ENCODE data around the gene C1QTNF2. TPM values are rescaled to one million over a fixed set of nuclear protein-coding genes. Genes with fewer than 3 reads are reported as not detected.

C1QTNF2 gene
- total RNA-seq, 1 experiment from 2014 or later, result 0.16 TPM

DNA sequence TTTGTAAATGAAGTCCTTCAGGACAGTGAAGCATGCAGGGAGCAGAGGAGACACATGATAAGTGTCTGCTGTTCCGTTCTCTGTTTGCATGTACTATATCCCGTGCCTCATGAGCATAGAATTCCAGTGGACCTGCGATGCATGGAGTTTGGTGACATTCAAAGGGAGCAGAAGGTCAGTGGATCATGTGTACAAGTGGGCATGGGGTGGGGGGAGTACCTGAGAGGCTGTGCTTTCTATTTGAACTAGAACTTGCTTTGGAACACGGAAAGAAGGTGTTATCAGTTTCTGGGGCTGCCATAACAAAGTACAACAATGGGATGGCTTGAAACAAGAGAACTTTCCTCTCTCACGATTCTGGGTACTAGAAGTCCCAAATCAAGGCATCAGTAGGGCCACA lies 53.0 kb downstream of the C1QTNF2 start:
- no peaks in the 10 kb centered on the region for H3K9me3 ChIP-seq
- intact Hi-C loops (cut with micrococcal nuclease; ENCODE audit: unreplicated experiment), result loop anchor here (2.0 kb wide), 1 partner anchor 57 kb away; no protein-coding TSS in a partner anchor

GRCh38 chr5:160315968-160316367 lies 54.5 kb downstream of the C1QTNF2 start:
- Histone ChIP-seq H3K36me3 (ENCODE audit: control insufficient read depth, insufficient read depth, low read length) (no peaks in the 10 kb centered on the region), H3K4me1 (peaks cover 32% of the 10 kb centered on the region), H3K27me3 (replicated peaks; ENCODE audit: control insufficient read depth, insufficient read depth, low read length) (no peaks in the 10 kb centered on the region), H3K9me3 (no peaks in the 10 kb centered on the region), H3K4me3 (ENCODE audit: low read depth, low read length) (no peak overlapping the region)
- BruUV-seq (replicated peaks), result no TSS peak
- TF ChIP-seq, protein P1, sequence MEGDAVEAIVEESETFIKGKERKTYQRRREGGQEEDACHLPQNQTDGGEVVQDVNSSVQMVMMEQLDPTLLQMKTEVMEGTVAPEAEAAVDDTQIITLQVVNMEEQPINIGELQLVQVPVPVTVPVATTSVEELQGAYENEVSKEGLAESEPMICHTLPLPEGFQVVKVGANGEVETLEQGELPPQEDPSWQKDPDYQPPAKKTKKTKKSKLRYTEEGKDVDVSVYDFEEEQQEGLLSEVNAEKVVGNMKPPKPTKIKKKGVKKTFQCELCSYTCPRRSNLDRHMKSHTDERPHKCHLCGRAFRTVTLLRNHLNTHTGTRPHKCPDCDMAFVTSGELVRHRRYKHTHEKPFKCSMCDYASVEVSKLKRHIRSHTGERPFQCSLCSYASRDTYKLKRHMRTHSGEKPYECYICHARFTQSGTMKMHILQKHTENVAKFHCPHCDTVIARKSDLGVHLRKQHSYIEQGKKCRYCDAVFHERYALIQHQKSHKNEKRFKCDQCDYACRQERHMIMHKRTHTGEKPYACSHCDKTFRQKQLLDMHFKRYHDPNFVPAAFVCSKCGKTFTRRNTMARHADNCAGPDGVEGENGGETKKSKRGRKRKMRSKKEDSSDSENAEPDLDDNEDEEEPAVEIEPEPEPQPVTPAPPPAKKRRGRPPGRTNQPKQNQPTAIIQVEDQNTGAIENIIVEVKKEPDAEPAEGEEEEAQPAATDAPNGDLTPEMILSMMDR (IDR thresholded peaks at IDR 0.05; ENCODE audit: insufficient read depth in 1 of 2, low read depth in 1 of 2, low read length in 1 of 2, severe bottlenecking in 1 of 2, unreplicated experiment in 1 of 2), result no peak
- H3K27ac Mint-ChIP-seq (ENCODE audit: unreplicated experiment), result peak overlapping the region; percentile 76
- intact Hi-C loops (cut with micrococcal nuclease; ENCODE audit: unreplicated experiment), result loop anchor here (2.0 kb wide), 1 partner anchor 55 kb away; no protein-coding TSS in a partner anchor
- ChIA-PET CTCF (no interaction called here), POLR2A (no interaction called here)
- H3K9me3 Mint-ChIP-seq (ENCODE audit: unreplicated experiment), result no peaks in the 10 kb centered on the region
- peaks cover 41% of the 10 kb centered on the region for H3K4me1 Mint-ChIP-seq (ENCODE audit: low read depth, unreplicated experiment)
- H3K27me3 Mint-ChIP-seq (ENCODE audit: insufficient read depth, unreplicated experiment), result no peaks in the 10 kb centered on the region
- DNase-seq, result peak; percentile 69 to 77
- peak overlapping the region; percentile 6 for H3K4me3 Mint-ChIP-seq (ENCODE audit: unreplicated experiment)
- H3K36me3 Mint-ChIP-seq (ENCODE audit: insufficient read depth, unreplicated experiment), result no peaks in the 10 kb centered on the region

More for the DNA sequence above, 53.0 kb downstream of the C1QTNF2 start:
- H3K36me3 ChIP-seq (ENCODE audit: control insufficient read depth, insufficient read depth, low read length), result no peaks in the 10 kb centered on the region
- no peak for DNase-seq
- peak overlapping the region; percentile 76 for H3K27ac Mint-ChIP-seq (ENCODE audit: unreplicated experiment)
- H3K4me3 Mint-ChIP-seq (ENCODE audit: unreplicated experiment), result no peak overlapping the region
- H3K4me3 ChIP-seq (ENCODE audit: low read depth, low read length), result no peak overlapping the region
- H3K27me3 Mint-ChIP-seq (ENCODE audit: insufficient read depth, unreplicated experiment), result no peaks in the 10 kb centered on the region
- no peaks in the 10 kb centered on the region for H3K27me3 ChIP-seq (replicated peaks; ENCODE audit: control insufficient read depth, insufficient read depth, low read length)
- peaks cover 32% of the 10 kb centered on the region for H3K4me1 ChIP-seq
- ChIA-PET POLR2A (no interaction called here), CTCF (no interaction called here)
- no peaks in the 10 kb centered on the region for H3K9me3 Mint-ChIP-seq (ENCODE audit: unreplicated experiment)
- TF ChIP-seq, protein P1 (IDR thresholded peaks at IDR 0.05; ENCODE audit: insufficient read depth in 1 of 2, low read depth in 1 of 2, low read length in 1 of 2, severe bottlenecking in 1 of 2, unreplicated experiment in 1 of 2), result no peak
- H3K36me3 Mint-ChIP-seq (ENCODE audit: insufficient read depth, unreplicated experiment), result no peaks in the 10 kb centered on the region
- H3K4me1 Mint-ChIP-seq (ENCODE audit: low read depth, unreplicated experiment), result peaks cover 37% of the 10 kb centered on the region
- BruUV-seq (replicated peaks), result no TSS peak

GRCh38 chr5:160312960-160313727 lies 57.3 kb downstream of the C1QTNF2 start:
- Histone ChIP-seq H3K36me3 (ENCODE audit: control insufficient read depth, insufficient read depth, low read length) (no peaks in the 10 kb centered on the region), H3K4me3 (ENCODE audit: low read depth, low read length) (peak overlapping the region; percentile 63), H3K27me3 (replicated peaks; ENCODE audit: control insufficient read depth, insufficient read depth, low read length) (no peaks in the 10 kb centered on the region), H3K9me3 (no peaks in the 10 kb centered on the region), H3K4me1 (peaks cover 32% of the 10 kb centered on the region)
- TF ChIP-seq, protein P1 (IDR thresholded peaks at IDR 0.05; ENCODE audit: insufficient read depth in 1 of 2, low read depth in 1 of 2, low read length in 1 of 2, severe bottlenecking in 1 of 2, unreplicated experiment in 1 of 2), result no peak
- H3K36me3 Mint-ChIP-seq (ENCODE audit: insufficient read depth, unreplicated experiment), result no peaks in the 10 kb centered on the region
- TSS peak; percentile 97 for BruUV-seq (replicated peaks)
- H3K27ac Mint-ChIP-seq (ENCODE audit: unreplicated experiment), result peak overlapping the region; percentile 92
- intact Hi-C loops (cut with micrococcal nuclease; ENCODE audit: unreplicated experiment), result loop anchor here (1.0 to 2.0 kb wide), 2 partner anchors 26 to 32 kb away; no protein-coding TSS in a partner anchor
- peaks cover 50% of the 10 kb centered on the region for H3K4me1 Mint-ChIP-seq (ENCODE audit: low read depth, unreplicated experiment)
- CTCF ChIA-PET, result interaction anchor here (0.5 to 0.6 kb wide), 3 partner anchors 31 to 299 kb away, joined by 3 to 5 read pairs (median 5); no protein-coding TSS in a partner anchor
- no peaks in the 10 kb centered on the region for H3K27me3 Mint-ChIP-seq (ENCODE audit: insufficient read depth, unreplicated experiment)
- H3K9me3 Mint-ChIP-seq (ENCODE audit: unreplicated experiment), result no peaks in the 10 kb centered on the region
- H3K4me3 Mint-ChIP-seq (ENCODE audit: unreplicated experiment), result peak overlapping the region; percentile 92
- no peak for DNase-seq
- POLR2A ChIA-PET, result interaction anchor here (0.6 to 0.9 kb wide), 3 partner anchors 51 to 104 kb away, joined by 3 read pairs; no protein-coding TSS in a partner anchor
